Transverse colon (tissue), 4 donors: ENCODE data around the gene PUM2.

Experiments
- EP300 ChIP-seq: sonication (generic); formaldehyde crosslinking; IDR thresholded peaks from one replicate; pipeline ENCODE4 v1.6.1; 2017; ENCODE audit warnings: antibody characterized with exemption, low read depth
- POLR2A ChIP-seq: fragments of 450-650 bp; IDR thresholded peaks from one replicate; pipeline ENCODE4 v1.6.1; 2016; ENCODE audit warnings: antibody characterized with exemption, mild to moderate bottlenecking, moderate library complexity
- POLR2AphosphoS5 ChIP-seq, 3 donors: sonication (generic); formaldehyde crosslinking; IDR thresholded peaks; one replicate each; pipeline ENCODE4 v1.6.1; 2016; ENCODE audit warnings: antibody characterized with exemption in 3 of 3
- TF ChIP-seq, protein P1 (sequence below), 5 experiments: fragments of 200-600 bp in 3 of 5; fragments of 450-650 bp in 2 of 5; sonication (generic) in 3 of 5; IDR thresholded peaks; 1 replicate in 2 of 5; 2 replicates in 3 of 5; pipeline ENCODE4 v1.5.1; 2016 to 2017; ENCODE audit warnings: antibody characterized with exemption in 5 of 5, inconsistent platforms in 3 of 5, mild to moderate bottlenecking in 2 of 5, moderate library complexity in 1 of 5

DNA sequence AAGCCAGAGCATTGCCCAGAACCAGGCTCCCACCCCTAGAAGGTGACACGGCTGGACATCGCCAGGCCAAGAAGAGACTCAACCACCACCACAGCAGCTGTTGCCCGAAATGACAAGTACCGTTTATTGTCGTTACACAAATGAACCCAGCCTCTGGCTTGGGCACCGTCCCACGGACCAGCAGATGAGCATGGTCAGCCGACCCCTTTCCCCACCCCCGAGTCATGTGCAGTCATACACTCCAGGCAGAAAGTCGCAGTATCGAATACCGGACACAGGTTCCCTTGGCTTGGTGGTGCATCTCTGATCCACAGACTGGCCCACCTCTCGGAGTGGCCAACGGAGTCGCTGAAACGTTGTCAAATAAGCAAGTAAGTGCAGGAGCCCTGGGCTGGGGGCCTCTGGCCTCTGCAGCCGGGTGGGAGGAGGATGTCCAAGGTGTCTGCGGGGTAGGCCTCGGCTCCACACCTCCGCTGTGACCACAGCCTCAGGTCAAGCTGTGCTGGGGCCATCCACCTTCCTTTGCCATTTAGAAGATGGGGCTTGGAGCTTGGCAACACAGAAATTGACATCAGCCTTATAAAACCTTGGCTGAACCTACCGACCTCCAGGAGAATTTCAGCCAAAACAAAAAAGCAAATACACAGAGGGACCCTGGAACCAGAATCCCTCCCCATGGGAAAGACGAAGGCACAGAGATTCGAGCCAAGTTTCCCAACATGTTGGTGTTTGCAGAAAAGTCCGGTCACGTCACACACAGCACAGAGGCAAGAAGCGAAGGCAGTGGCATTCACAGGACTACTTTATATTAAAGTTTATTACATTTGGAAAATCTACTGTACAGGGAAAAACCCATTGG lies 149.7 kb downstream of the PUM2 start:
- TF ChIP-seq, protein P1, sequence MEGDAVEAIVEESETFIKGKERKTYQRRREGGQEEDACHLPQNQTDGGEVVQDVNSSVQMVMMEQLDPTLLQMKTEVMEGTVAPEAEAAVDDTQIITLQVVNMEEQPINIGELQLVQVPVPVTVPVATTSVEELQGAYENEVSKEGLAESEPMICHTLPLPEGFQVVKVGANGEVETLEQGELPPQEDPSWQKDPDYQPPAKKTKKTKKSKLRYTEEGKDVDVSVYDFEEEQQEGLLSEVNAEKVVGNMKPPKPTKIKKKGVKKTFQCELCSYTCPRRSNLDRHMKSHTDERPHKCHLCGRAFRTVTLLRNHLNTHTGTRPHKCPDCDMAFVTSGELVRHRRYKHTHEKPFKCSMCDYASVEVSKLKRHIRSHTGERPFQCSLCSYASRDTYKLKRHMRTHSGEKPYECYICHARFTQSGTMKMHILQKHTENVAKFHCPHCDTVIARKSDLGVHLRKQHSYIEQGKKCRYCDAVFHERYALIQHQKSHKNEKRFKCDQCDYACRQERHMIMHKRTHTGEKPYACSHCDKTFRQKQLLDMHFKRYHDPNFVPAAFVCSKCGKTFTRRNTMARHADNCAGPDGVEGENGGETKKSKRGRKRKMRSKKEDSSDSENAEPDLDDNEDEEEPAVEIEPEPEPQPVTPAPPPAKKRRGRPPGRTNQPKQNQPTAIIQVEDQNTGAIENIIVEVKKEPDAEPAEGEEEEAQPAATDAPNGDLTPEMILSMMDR (IDR thresholded peaks at IDR 0.05) = no peak
- TF ChIP-seq POLR2A (no peak), EP300 (no peak), POLR2AphosphoS5 (IDR thresholded peaks at IDR 0.05) (peak in 1 of 3 donors; percentile 4)
